H1 (cell line): ENCODE data around the gene HBB. TPM values are rescaled to one million over a fixed set of nuclear protein-coding genes. Genes with fewer than 3 reads are reported as not detected.
"Not testable (repeated sequence)": the region's sequence is repeated elsewhere in the genome, so short reads cannot be mapped to it uniquely, and the experiment has no call there.

Source experiments
- CTCF ChIA-PET: fragments of 300-600 bp; sonication (Branson Sonifier 250); formaldehyde crosslinking; loops from one replicate; lab custom pipeline; 2021; ENCODE audit not compliant: partially characterized antibody; lab: Charles Lee
- POLR2A ChIA-PET: fragments of 300-600 bp; sonication (Branson Sonifier 250); formaldehyde crosslinking; loops from one replicate; lab custom pipeline; 2021; ENCODE audit warnings: inconsistent platforms; ENCODE audit not compliant: partially characterized antibody; lab: Charles Lee
- DNase-seq, 2 experiments: peaks; one replicate each; pipeline versions ENCODE4 v3.0.0 to v3.0.0-alpha.2; 2010 to 2022; ENCODE audit warnings: low spot score in 2 of 2, low read depth in 1 of 2, mixed read lengths in 1 of 2
- FAIRE-seq: peaks from 2 replicates; lab custom pipeline; 2011; peaks lifted over from hg19 to GRCh38; lab: Jason Lieb, UNC
- H2AFZ ChIP-seq: 2 replicates; pipeline ENCODE4 v1.8.1; 2012; ENCODE audit warnings: low read length, inconsistent platforms
- H2AK5ac ChIP-seq: 2 replicates; pipeline ENCODE4 v1.6.1; 2013; ENCODE audit warnings: low read depth, low read length
- H2BK120ac ChIP-seq: replicated peaks from 2 replicates; pipeline ENCODE3; 2013; ENCODE audit warnings: low read depth, low read length, inconsistent platforms
- H2BK12ac ChIP-seq: 2 replicates; pipeline ENCODE4 v1.6.1; 2013; ENCODE audit warnings: low read depth, low read length
- H2BK15ac ChIP-seq: 2 replicates; pipeline ENCODE4 v1.6.1; 2013; ENCODE audit warnings: low read length
- H2BK20ac ChIP-seq: 2 replicates; pipeline ENCODE4 v1.6.1; 2013; ENCODE audit warnings: low read length
- H2BK5ac ChIP-seq: 2 replicates; pipeline ENCODE4 v1.6.1; 2013; ENCODE audit warnings: low read depth, low read length
- H3K14ac ChIP-seq: 2 replicates; pipeline ENCODE4 v1.6.1; 2013; ENCODE audit warnings: inconsistent platforms; ENCODE audit not compliant: insufficient read length
- H3K18ac ChIP-seq: 2 replicates; pipeline ENCODE4 v1.6.1; 2013; ENCODE audit warnings: low read length; ENCODE audit errors: extremely low read depth
- H3K23ac ChIP-seq: 2 replicates; pipeline ENCODE4 v1.6.1; 2013; ENCODE audit warnings: inconsistent platforms; ENCODE audit not compliant: insufficient read length
- H3K23me2 ChIP-seq: 2 replicates; pipeline ENCODE4 v1.6.1; 2013; ENCODE audit warnings: low read depth, low read length
- H3K27ac ChIP-seq: 2 replicates; pipeline ENCODE4 v1.6.1; 2011; ENCODE audit warnings: low read depth, low read length, inconsistent platforms
- H3K27me3 ChIP-seq, 4 experiments: replicated peaks in 1 of 4; 1 replicate in 1 of 4; 2 replicates in 3 of 4; pipeline versions ENCODE4 v1.6.1 to v1.8.1; 2011 to 2013; ENCODE audit warnings: low read length in 3 of 4, mild to moderate bottlenecking in 3 of 4, inconsistent platforms in 2 of 4, mixed read lengths in 2 of 4, moderate library complexity in 1 of 4; ENCODE audit not compliant: control insufficient read depth in 3 of 4, insufficient read depth in 3 of 4; ENCODE audit errors: extremely low read depth in 1 of 4
- H3K36me3 ChIP-seq, 4 experiments: 2 replicates each; pipeline versions ENCODE4 v1.6.1 to v1.8.1; 2011 to 2013; ENCODE audit warnings: mild to moderate bottlenecking in 4 of 4, low read length in 3 of 4, moderate library complexity in 2 of 4, control low read depth in 1 of 4, inconsistent platforms in 1 of 4; ENCODE audit not compliant: insufficient read depth in 4 of 4, control insufficient read depth in 2 of 4
- H3K4ac ChIP-seq: replicated peaks from 2 replicates; pipeline ENCODE3; 2013; ENCODE audit warnings: low read length, low read depth, mixed read lengths, inconsistent platforms; ENCODE audit not compliant: insufficient read length
- H3K4me1 ChIP-seq, 4 experiments: replicated peaks in 1 of 4; 1 replicate in 1 of 4; 2 replicates in 3 of 4; pipeline versions ENCODE4 v1.6.1 to v1.8.1; 2011 to 2013; ENCODE audit warnings: low read length in 3 of 4, inconsistent platforms in 2 of 4, mixed read lengths in 1 of 4; ENCODE audit not compliant: insufficient read depth in 4 of 4, control insufficient read depth in 3 of 4
- H3K4me2 ChIP-seq, 2 experiments: 2 replicates each; pipeline versions ENCODE4 v1.6.1 to v1.8.1; 2011 to 2013; ENCODE audit warnings: low read depth in 2 of 2, low read length in 2 of 2, control low read depth in 1 of 2, inconsistent platforms in 1 of 2, mild to moderate bottlenecking in 1 of 2; ENCODE audit not compliant: insufficient read depth in 1 of 2
- H3K4me3 ChIP-seq, 4 experiments: fragments of 200-600, 300-600 bp in 1 of 4; sonication (generic), shearing (Covaris generic), sonication (Bioruptor Twin) in 1 of 4; 2 replicates each; pipeline versions ENCODE4 v1.5.1 to v1.8.1; 2011 to 2016; ENCODE audit warnings: low read length in 4 of 4, low read depth in 3 of 4, control low read depth in 2 of 4, inconsistent platforms in 2 of 4, mild to moderate bottlenecking in 2 of 4, mixed read lengths in 1 of 4, moderate library complexity in 1 of 4; ENCODE audit not compliant: insufficient read depth in 2 of 4; ENCODE audit errors: extremely low read depth in 1 of 4
- H3K56ac ChIP-seq: replicated peaks from 2 replicates; pipeline ENCODE3; 2013; ENCODE audit warnings: low read depth, mild to moderate bottlenecking, mixed read lengths, low read length, inconsistent platforms; ENCODE audit not compliant: insufficient read length
- H3K79me1 ChIP-seq: 2 replicates; pipeline ENCODE4 v1.6.1; 2013; ENCODE audit warnings: low read depth, low read length, control low read depth
- H3K79me2 ChIP-seq, 2 experiments: 2 replicates each; pipeline versions ENCODE4 v1.6.1 to v1.8.1; 2012 to 2013; ENCODE audit warnings: low read length in 2 of 2, mild to moderate bottlenecking in 2 of 2, inconsistent platforms in 1 of 2; ENCODE audit not compliant: insufficient read depth in 2 of 2, control insufficient read depth in 1 of 2
- H3K9ac ChIP-seq, 4 experiments: replicated peaks in 1 of 4; 1 replicate in 1 of 4; 2 replicates in 3 of 4; pipeline versions ENCODE4 v1.6.1 to v1.8.1; 2011 to 2013; ENCODE audit warnings: low read depth in 3 of 4, low read length in 3 of 4, control low read depth in 2 of 4, mild to moderate bottlenecking in 2 of 4, moderate library complexity in 2 of 4, inconsistent platforms in 1 of 4; ENCODE audit errors: extremely low read depth in 1 of 4
- H3K9me3 ChIP-seq, 2 experiments: 2 replicates each; pipeline versions ENCODE4 v1.6.1 to v1.8.1; 2012 to 2013; ENCODE audit warnings: mild to moderate bottlenecking in 2 of 2, moderate library complexity in 2 of 2, control low read depth in 1 of 2, inconsistent platforms in 1 of 2, low read depth in 1 of 2, low read length in 1 of 2, mixed read lengths in 1 of 2; ENCODE audit not compliant: insufficient read depth in 2 of 2
- H4K20me1 ChIP-seq, 2 experiments: replicated peaks in 1 of 2; 2 replicates each; pipeline versions ENCODE3 to v1.8.1; 2011 to 2013; ENCODE audit warnings: inconsistent platforms in 2 of 2, low read length in 2 of 2, mild to moderate bottlenecking in 1 of 2; ENCODE audit not compliant: insufficient read depth in 2 of 2, control insufficient read depth in 1 of 2
- H4K5ac ChIP-seq: 2 replicates; pipeline ENCODE4 v1.6.1; 2013; ENCODE audit warnings: low read length, low read depth, mixed read lengths, inconsistent platforms; ENCODE audit not compliant: insufficient read length
- H4K8ac ChIP-seq: 2 replicates; pipeline ENCODE4 v1.8.0; 2013; ENCODE audit warnings: mild to moderate bottlenecking, moderate library complexity, low read length, inconsistent platforms; ENCODE audit not compliant: insufficient read depth; ENCODE audit errors: extremely low read depth
- H4K91ac ChIP-seq: replicated peaks from 2 replicates; pipeline ENCODE3; 2013; ENCODE audit warnings: low read length, mixed read lengths, inconsistent platforms; ENCODE audit not compliant: insufficient read length
- ASH2L ChIP-seq: fragments of 200-600, 300-600 bp; sonication (generic); IDR thresholded peaks from one replicate; pipeline ENCODE4 v1.7.1; 2017; ENCODE audit warnings: low read length
- POU5F1 ChIP-seq: IDR thresholded peaks from 2 replicates; pipeline ENCODE4 v1.6.1; 2011; ENCODE audit warnings: low read depth, mild to moderate bottlenecking, low read length, moderate library complexity
- RNF2 ChIP-seq: fragments of 200-900, 300-1000 bp; sonication (generic); IDR thresholded peaks from 2 replicates; pipeline ENCODE4 v1.7.1; 2016; ENCODE audit warnings: borderline replicate concordance, low read depth, mild to moderate bottlenecking, antibody characterized with exemption, low read length; ENCODE audit not compliant: poor library complexity, severe bottlenecking; ENCODE audit errors: missing control alignments
- TBP ChIP-seq: IDR thresholded peaks from 2 replicates; pipeline ENCODE4 v1.6.1; 2011; ENCODE audit warnings: low read depth, low read length, improper control_type of control experiment
- TCF12 ChIP-seq: IDR thresholded peaks from 2 replicates; pipeline ENCODE4 v1.6.1; 2011; ENCODE audit warnings: low read depth, mild to moderate bottlenecking, low read length
- TEAD4 ChIP-seq: IDR thresholded peaks from 2 replicates; pipeline ENCODE4 v1.6.1; 2012; ENCODE audit warnings: low read depth, low read length, inconsistent platforms, mixed read lengths
- WGBS, 2 experiments: shearing (Covaris generic) in 1 of 2; methylation state at CpG; one replicate each; pipeline versions ENCODE4 v1.1.6 to v1.1.7; 2013 to 2015; ENCODE audit warnings: low lambda C conversion rate in 2 of 2, mixed read lengths in 2 of 2, inconsistent platforms in 1 of 2, low coverage in 1 of 2, missing lambda C conversion rate in 1 of 2; ENCODE audit not compliant: insufficient replicate concordance in 2 of 2, insufficient coverage in 1 of 2, insufficient read length in 1 of 2; ENCODE audit errors: extremely low coverage in 1 of 2, missing lambda C conversion rate in 1 of 2; 5-methylcytosine and 5-hydroxymethylcytosine counted together
- polyA plus RNA-seq, 7 experiments: library from polyadenylated mRNA; depleted of rRNA in 3 of 7; stranded (reverse) in 5 of 7; unstranded in 2 of 7; fragments of >200 nt in 5 of 7; fragments of 200-250 nt in 2 of 7; gene quantifications; 1 replicate in 5 of 7; 2 replicates in 1 of 7; 4 replicates in 1 of 7; pipeline versions ENCODE4 v1.2.1 to v1.2.3, GENCODE V29; 2011 to 2013; ENCODE audit warnings: missing spikeins in 2 of 7, mixed read lengths in 2 of 7
- total RNA-seq: library from RNA; stranded (reverse); fragmentation: NEBNext Ultra II Directional; extraction: Animal tissue kit (Norgen Biotek cat#: 25700); gene quantifications from 2 replicates; pipeline ENCODE4 v1.2.1, GENCODE V29; 2021

HBB gene
- total and polyA plus RNA-seq, 2 of the 8 experiments (the other 6 are each of a cell fraction or from before 2014, with no cell fraction given), result not detected

- TF ChIP-seq POU5F1 (no peak), ASH2L (no peak), TCF12 (no peak), TEAD4 (no peak), TBP (no peak), RNF2 (no peak)
Measured at GRCh38 chr11:5250543-5251204, 23.8 kb upstream of the HBB start (continued).

DNA sequence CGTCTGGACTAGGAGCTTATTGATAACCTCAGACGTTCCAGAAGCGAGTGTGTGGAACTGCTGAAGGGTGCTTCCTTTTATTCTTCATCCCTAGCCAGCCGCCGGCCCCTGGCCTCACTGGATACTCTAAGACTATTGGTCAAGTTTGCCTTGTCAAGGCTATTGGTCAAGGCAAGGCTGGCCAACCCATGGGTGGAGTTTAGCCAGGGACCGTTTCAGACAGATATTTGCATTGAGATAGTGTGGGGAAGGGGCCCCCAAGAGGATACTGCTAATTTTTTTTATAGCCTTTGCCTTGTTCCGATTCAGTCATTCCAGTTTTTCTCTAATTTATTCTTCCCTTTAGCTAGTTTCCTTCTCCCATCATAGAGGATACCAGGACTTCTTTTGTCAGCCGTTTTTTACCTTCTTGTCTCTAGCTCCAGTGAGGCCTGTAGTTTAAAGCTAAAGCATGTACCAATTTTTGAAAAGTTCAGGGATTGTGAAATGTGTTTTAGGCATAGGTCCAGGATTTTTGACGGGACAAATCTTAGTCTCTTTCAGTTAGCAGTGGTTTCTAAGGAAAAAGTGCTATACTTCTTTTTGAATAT is 23.0 kb upstream of the HBB start, which contains the start of gene HBG1:
TSS of gene HBG1 (minus strand) at position 51 of the 590 bp plus-strand sequence. CDS start 53 bp downstream, outside the sequence.
- H3K23me2 ChIP-seq, H4K20me1 ChIP-seq, H2BK120ac ChIP-seq, H3K36me3 ChIP-seq, H4K5ac ChIP-seq, H2BK15ac ChIP-seq, H3K4ac ChIP-seq, H3K4me1 ChIP-seq, H2AFZ ChIP-seq, H2AK5ac ChIP-seq, H2BK5ac ChIP-seq, H3K27me3 ChIP-seq, H3K27ac ChIP-seq, H3K18ac ChIP-seq, H3K23ac ChIP-seq, FAIRE-seq, H3K79me1 ChIP-seq, H2BK12ac ChIP-seq, DNase-seq, H4K8ac ChIP-seq, H3K4me2 ChIP-seq, H3K4me3 ChIP-seq, H3K9me3 ChIP-seq, H3K14ac ChIP-seq, H3K79me2 ChIP-seq, H3K56ac ChIP-seq, POLR2A ChIA-PET, H3K9ac ChIP-seq, H2BK20ac ChIP-seq, H4K91ac ChIP-seq: not testable (repeated sequence)
- 91% methylated on average over 2 of the region's 9 CpGs; no CpG with 5 or more reads in 1 of the 2 experiments for WGBS, 2 experiments
- CTCF ChIA-PET, result interaction anchor here (1.1 kb wide), 1 partner anchor 31 kb away, joined by 3 read pairs; no protein-coding TSS in a partner anchor
